Measurements from ENCODE around the gene GOLM1. TPM values are rescaled to one million over a fixed set of nuclear protein-coding genes. Genes with fewer than 3 reads are reported as not detected.

GOLM1 gene
- total and polyA plus RNA-seq, 2 of the 8 experiments (the other 6 are each of a cell fraction or from before 2014, with no cell fraction given) = 45.9 to 88.9 TPM

DNA sequence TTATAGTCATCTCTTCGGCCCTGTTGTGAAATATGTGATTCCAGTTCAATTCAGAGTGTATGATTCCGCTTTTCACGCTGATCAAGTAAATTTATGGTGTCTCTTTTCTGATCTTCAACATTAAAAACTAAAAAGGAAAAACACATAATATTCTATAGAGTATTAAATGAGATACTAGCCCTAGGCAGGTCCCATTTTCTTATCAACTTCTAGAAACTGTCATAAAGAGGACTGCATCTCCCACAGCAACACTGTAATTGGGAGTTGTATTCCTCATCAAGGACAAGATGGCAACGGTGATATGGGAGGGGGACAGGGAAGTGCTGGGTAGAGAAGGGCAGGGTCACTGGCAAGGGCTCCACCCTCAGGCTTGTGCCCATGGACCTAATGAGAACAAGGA lies 71.6 kb downstream of the GOLM1 start:
- peaks cover 3 to 38% (median 15%) of the 10 kb centered on the region in 4 experiments; a peak in 6 of 8 replicates for H3K36me3 ChIP-seq (ENCODE audit: control insufficient read depth in 2 of 4, insufficient read depth in 4 of 4, low read length in 3 of 4)
- no peak overlapping the region for H3K14ac ChIP-seq (ENCODE audit: insufficient read length)
- no peak for TF ChIP-seq JUN (IDR thresholded peaks at IDR 0.05; ENCODE audit: low read depth, low read length)
- no peak for TF ChIP-seq SP2 (IDR thresholded peaks at IDR 0.05; ENCODE audit: low read length)
- TF ChIP-seq PHF8 (conservative IDR thresholded peaks at IDR 0.05; ENCODE audit: low read depth, low read length) = no peak
- no peak for TF ChIP-seq SIN3A (conservative IDR thresholded peaks at IDR 0.05 in 1 of 2, IDR thresholded peaks at IDR 0.05 in 1 of 2; ENCODE audit: low read depth in 1 of 2, low read length in 2 of 2)
- no peak for TF ChIP-seq FOSL1 (IDR thresholded peaks at IDR 0.05; ENCODE audit: insufficient read depth, low read depth, low read length)
- no peak for TF ChIP-seq SIX5 (IDR thresholded peaks at IDR 0.05; ENCODE audit: low read depth, low read length)
- TF ChIP-seq EGR1 (IDR thresholded peaks at IDR 0.05; ENCODE audit: borderline replicate concordance, low read depth, low read length) = no peak
- DNase-seq (ENCODE audit: low read depth in 1 of 2, low spot score in 2 of 2) = no peak
- H3K4ac ChIP-seq (replicated peaks; ENCODE audit: insufficient read length, low read depth, low read length) = no peak overlapping the region
- no peaks in the 10 kb centered on the region for H3K27me3 ChIP-seq (replicated peaks in 1 of 4; ENCODE audit: control insufficient read depth in 3 of 4, extremely low read depth in 1 of 4, insufficient read depth in 3 of 4, low read length in 3 of 4)
- no peak overlapping the region for H3K18ac ChIP-seq (ENCODE audit: extremely low read depth, low read length)
- WGBS, 2 experiments (ENCODE audit: extremely low coverage in 1 of 2, insufficient coverage in 1 of 2, insufficient read length in 1 of 2, insufficient replicate concordance in 2 of 2, low coverage in 1 of 2, low lambda C conversion rate in 2 of 2, missing lambda C conversion rate in 1 of 2) = 88% methylated on average over 4 of the region's 4 CpGs; no CpG with 5 or more reads in 1 of the 2 experiments
- no peak overlapping the region for H2BK20ac ChIP-seq (ENCODE audit: low read length)
- H4K91ac ChIP-seq (replicated peaks; ENCODE audit: insufficient read length, low read length) = no peak overlapping the region
- no peak overlapping the region for H4K5ac ChIP-seq (ENCODE audit: insufficient read length, low read depth, low read length)
- no peak overlapping the region for H3K4me3 ChIP-seq (ENCODE audit: extremely low read depth in 1 of 4, insufficient read depth in 2 of 4, low read depth in 3 of 4, low read length in 4 of 4)
- no peak overlapping the region for H3K27ac ChIP-seq (ENCODE audit: low read depth, low read length)
- no peak overlapping the region for H2BK5ac ChIP-seq (ENCODE audit: low read depth, low read length)
- no peak overlapping the region for H2BK15ac ChIP-seq (ENCODE audit: low read length)
- H3K9me3 ChIP-seq (ENCODE audit: insufficient read depth in 2 of 2, low read depth in 1 of 2, low read length in 1 of 2) = no peaks in the 10 kb centered on the region
- H3K79me2 ChIP-seq (ENCODE audit: control insufficient read depth in 1 of 2, insufficient read depth in 2 of 2, low read length in 2 of 2) = no peaks in the 10 kb centered on the region
- no peak overlapping the region for H3K9ac ChIP-seq (replicated peaks in 1 of 4; ENCODE audit: extremely low read depth in 1 of 4, low read depth in 3 of 4, low read length in 3 of 4)
- POLR2A ChIA-PET (ENCODE audit: partially characterized antibody) = no interaction called here
- peaks cover 0 to 2% of the 10 kb centered on the region in 2 experiments for H4K20me1 ChIP-seq (replicated peaks in 1 of 2; ENCODE audit: control insufficient read depth in 1 of 2, insufficient read depth in 2 of 2, low read length in 2 of 2)
- no peaks in the 10 kb centered on the region for H3K23me2 ChIP-seq (ENCODE audit: low read depth, low read length)
- no peak overlapping the region for H3K23ac ChIP-seq (ENCODE audit: insufficient read length)
- no peak overlapping the region for H2AK5ac ChIP-seq (ENCODE audit: low read depth, low read length)
- H2BK120ac ChIP-seq (replicated peaks; ENCODE audit: low read depth, low read length) = no peak overlapping the region
- H4K8ac ChIP-seq (ENCODE audit: extremely low read depth, insufficient read depth, low read length) = no peak overlapping the region
- no peaks in the 10 kb centered on the region for H3K79me1 ChIP-seq (ENCODE audit: low read depth, low read length)
- no peaks in the 10 kb centered on the region; a peak in 1 of 7 replicates for H3K4me1 ChIP-seq (replicated peaks in 1 of 4; ENCODE audit: control insufficient read depth in 3 of 4, insufficient read depth in 4 of 4, low read length in 3 of 4)
- CTCF ChIA-PET (ENCODE audit: partially characterized antibody) = no interaction called here
- H2AFZ ChIP-seq (ENCODE audit: low read length) = no peak overlapping the region
- H3K56ac ChIP-seq (replicated peaks; ENCODE audit: insufficient read length, low read depth, low read length) = no peak overlapping the region
- H3K4me2 ChIP-seq (ENCODE audit: insufficient read depth in 1 of 2, low read depth in 2 of 2, low read length in 2 of 2) = no peak overlapping the region
- H2BK12ac ChIP-seq (ENCODE audit: low read depth, low read length) = no peak overlapping the region
- no peak for FAIRE-seq
